ENCODE data around the gene CYB561A3.

DNA sequence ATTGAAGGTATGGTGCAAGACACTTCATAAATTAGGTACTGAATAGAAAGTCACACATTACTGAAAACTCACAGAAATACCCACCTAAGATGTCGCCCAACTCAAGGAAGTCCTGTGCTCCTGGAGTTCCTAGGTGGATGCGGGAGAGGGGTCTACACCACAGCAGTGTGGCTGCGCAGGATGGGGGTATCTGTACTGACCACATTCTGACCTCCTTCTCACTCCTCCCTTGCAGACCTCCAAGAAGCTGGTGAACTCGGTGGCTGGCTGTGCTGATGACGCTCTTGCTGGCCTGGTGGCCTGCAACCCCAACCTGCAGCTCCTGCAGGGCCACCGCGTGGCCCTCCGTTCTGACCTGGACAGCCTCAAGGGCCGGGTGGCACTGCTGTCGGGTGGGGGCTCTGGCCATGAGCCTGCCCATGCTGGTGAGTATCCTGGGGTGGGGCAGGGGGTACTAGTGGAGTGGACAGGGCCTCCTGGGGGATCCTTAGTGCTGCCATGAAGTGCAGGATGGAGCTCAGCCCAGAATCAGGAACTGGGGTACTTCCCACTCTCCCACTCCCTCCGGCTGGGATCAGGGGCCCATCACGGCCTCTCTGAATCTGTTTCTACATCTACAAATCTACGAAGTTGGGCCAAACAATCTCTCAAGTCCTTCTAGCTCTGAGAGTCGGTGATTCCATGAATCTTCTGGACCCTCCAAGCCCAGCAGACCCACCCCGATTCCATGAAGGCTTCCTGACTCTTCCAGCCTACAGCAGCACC, 23.8 kb downstream of the CYB561A3 start:
- TF ChIP-seq CTCF (IDR thresholded peaks at IDR 0.05) (no peak), EZH2 (IDR thresholded peaks at IDR 0.05; ENCODE audit: borderline replicate concordance, insufficient read depth, low read depth, low read length, poor library complexity, severe bottlenecking) (no peak)

Data from B cell (primary cell).